Brain microvascular endothelial cell (primary cell): Measurements from ENCODE around the gene ADCY4.

Source experiments
- DNase-seq: peaks from one replicate; pipeline ENCODE4 v3.0.0-alpha.2; 2020
- H3K27ac ChIP-seq: fragments of 250-450 bp; sonication (Bioruptor Pico); 2 replicates; pipeline ENCODE4 v1.5.1; 2020; ENCODE audit warnings: mild to moderate bottlenecking, moderate library complexity
- H3K27me3 ChIP-seq: fragments of 250-450 bp; sonication (Bioruptor Pico); replicated peaks from 2 replicates; pipeline ENCODE4 v1.5.1; 2020; ENCODE audit warnings: mild to moderate bottlenecking
- H3K36me3 ChIP-seq: fragments of 250-450 bp; sonication (Bioruptor Pico); replicated peaks from 2 replicates; pipeline ENCODE4 v1.5.1; 2020; ENCODE audit warnings: mild to moderate bottlenecking
- H3K4me3 ChIP-seq: 2 replicates; pipeline ENCODE4 v1.5.1; 2011; ENCODE audit warnings: low read depth, mild to moderate bottlenecking, control low read depth, low read length, moderate library complexity
- CTCF ChIP-seq: IDR thresholded peaks from 2 replicates; pipeline ENCODE4 v1.5.1; 2011; ENCODE audit warnings: low read depth, mild to moderate bottlenecking, moderate library complexity, low read length, control low read depth, inconsistent platforms; ENCODE audit errors: missing control alignments
- in situ Hi-C: cut with HindIII; loops from 2 replicates; pipeline ENCODE4 v1.10.0; 2017; ENCODE audit warnings: low sequenced_read_pairs, low pct_ligation_motif_present

Gene ADCY4

GRCh38 chr14:24271134-24271833 is 63.6 kb downstream of the ADCY4 start, which contains the start of gene RABGGTA:
TSS of gene RABGGTA (minus strand) at chr14:24271597. CDS start at chr14:24271115, 482 bp downstream.
- Histone ChIP-seq H3K36me3 (peaks cover 8% of the 10 kb centered on the region), H3K27me3 (no peaks in the 10 kb centered on the region), H3K4me3 (peak within 1 kb of the TSS; percentile 93), H3K27ac (peak within 1 kb of the TSS; percentile 95)
- peak; percentile 73 for TF ChIP-seq CTCF
- in situ Hi-C loops, result no loop called here
- DNase-seq, result peak; percentile 63

- Histone ChIP-seq H3K27me3 (no peaks in the 10 kb centered on the region), H3K4me3 (peak overlapping the region; percentile 93), H3K36me3 (peaks cover 10% of the 10 kb centered on the region), H3K27ac (peak overlapping the region; percentile 95)
- DNase-seq, result no peak
- in situ Hi-C loops, result no loop called here
- no peak for TF ChIP-seq CTCF
Measured at GRCh38 chr14:24270537-24271133, 64.2 kb downstream of the ADCY4 start.

GRCh38 chr14:24269910-24270536 is 64.8 kb downstream of the ADCY4 start:
- no peak for TF ChIP-seq CTCF
- H3K27ac ChIP-seq, result no peak overlapping the region
- in situ Hi-C loops, result no loop called here
- H3K4me3 ChIP-seq, result no peak overlapping the region
- peaks cover 12% of the 10 kb centered on the region for H3K36me3 ChIP-seq
- no peak for DNase-seq
- no peaks in the 10 kb centered on the region for H3K27me3 ChIP-seq

- Histone ChIP-seq H3K4me3 (no peak overlapping the region), H3K36me3 (peaks cover 12% of the 10 kb centered on the region)
- in situ Hi-C loops, result no loop called here
Measured at GRCh38 chr14:24269368-24269767, 65.5 kb downstream of the ADCY4 start.

More at GRCh38 chr14:24269368-24269767, 65.5 kb downstream of the ADCY4 start:
- TF ChIP-seq CTCF, result no peak
- DNase-seq, result no peak
- Histone ChIP-seq H3K27ac (no peak overlapping the region), H3K27me3 (no peaks in the 10 kb centered on the region)
